Colonic mucosa (tissue), 4 donors: ENCODE measurements around the gene CDKAL1. TPM values are rescaled to one million over a fixed set of nuclear protein-coding genes. Genes with fewer than 3 reads are reported as not detected.

ENCODE experiments used
- DNase-seq: peaks from one replicate; pipeline ENCODE4 v3.0.0-alpha.2; 2020
- H3K27ac ChIP-seq: fragments of 200-600 bp; one replicate; pipeline ENCODE4 v1.8.0; 2021
- H3K27me3 ChIP-seq: fragments of 200-600 bp; one replicate; pipeline ENCODE4 v1.8.0; 2021
- H3K36me3 ChIP-seq: fragments of 200-600 bp; one replicate; pipeline ENCODE4 v1.8.0; 2021
- H3K4me1 ChIP-seq: fragments of 200-600 bp; one replicate; pipeline ENCODE4 v1.8.0; 2021; ENCODE audit warnings: mild to moderate bottlenecking
- H3K4me3 ChIP-seq: fragments of 200-600 bp; one replicate; pipeline ENCODE4 v1.8.0; 2021
- H3K9ac ChIP-seq, 2 donors: one replicate each; pipeline ENCODE4 v1.7.0; 2013; ENCODE audit warnings: control low read depth in 2 of 2, low read depth in 2 of 2, low read length in 2 of 2
- H3K9me3 ChIP-seq: fragments of 200-600 bp; one replicate; pipeline ENCODE4 v1.8.0; 2021
- intact Hi-C: fragments of 100-400 bp; cut with DNase I; formaldehyde crosslinking; loops from one replicate; pipeline ENCODE4 v1.14.1; 2022
- total RNA-seq, 2 donors: library from RNA; stranded (reverse); fragmentation: NEBNext Ultra II Directional in 1 of 2; extraction: Animal tissue kit (Norgen Biotek cat#: 25700) in 1 of 2; gene quantifications; one replicate each; pipeline ENCODE4 v1.2.1, GENCODE V29; 2021
- TF ChIP-seq, protein P1 (sequence below): fragments of 200-600 bp; IDR thresholded peaks from one replicate; pipeline ENCODE4 v1.8.0; 2022; ENCODE audit warnings: antibody characterized with exemption, mild to moderate bottlenecking
- donor health status: healthy.
- donor health status: DM: no; HTN: no; CAD: no.
- donor health status: DM: no; HTN: no; CAD: no.

CDKAL1 gene
- total RNA-seq, 2 donors from 2014 or later, result 13.8 to 14.2 TPM

GRCh38 chr6:21033575-21034026 lies 499.3 kb downstream of the CDKAL1 start:
- Histone ChIP-seq H3K27me3 (no peaks in the 10 kb centered on the region), H3K9ac (no peak overlapping the region), H3K9me3 (no peaks in the 10 kb centered on the region), H3K36me3 (no peaks in the 10 kb centered on the region), H3K27ac (no peak overlapping the region), H3K4me1 (no peaks in the 10 kb centered on the region), H3K4me3 (no peak overlapping the region)
- TF ChIP-seq, protein P1, sequence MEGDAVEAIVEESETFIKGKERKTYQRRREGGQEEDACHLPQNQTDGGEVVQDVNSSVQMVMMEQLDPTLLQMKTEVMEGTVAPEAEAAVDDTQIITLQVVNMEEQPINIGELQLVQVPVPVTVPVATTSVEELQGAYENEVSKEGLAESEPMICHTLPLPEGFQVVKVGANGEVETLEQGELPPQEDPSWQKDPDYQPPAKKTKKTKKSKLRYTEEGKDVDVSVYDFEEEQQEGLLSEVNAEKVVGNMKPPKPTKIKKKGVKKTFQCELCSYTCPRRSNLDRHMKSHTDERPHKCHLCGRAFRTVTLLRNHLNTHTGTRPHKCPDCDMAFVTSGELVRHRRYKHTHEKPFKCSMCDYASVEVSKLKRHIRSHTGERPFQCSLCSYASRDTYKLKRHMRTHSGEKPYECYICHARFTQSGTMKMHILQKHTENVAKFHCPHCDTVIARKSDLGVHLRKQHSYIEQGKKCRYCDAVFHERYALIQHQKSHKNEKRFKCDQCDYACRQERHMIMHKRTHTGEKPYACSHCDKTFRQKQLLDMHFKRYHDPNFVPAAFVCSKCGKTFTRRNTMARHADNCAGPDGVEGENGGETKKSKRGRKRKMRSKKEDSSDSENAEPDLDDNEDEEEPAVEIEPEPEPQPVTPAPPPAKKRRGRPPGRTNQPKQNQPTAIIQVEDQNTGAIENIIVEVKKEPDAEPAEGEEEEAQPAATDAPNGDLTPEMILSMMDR, result no peak
- intact Hi-C loops, result no loop called here
- DNase-seq, result no peak

DNA sequence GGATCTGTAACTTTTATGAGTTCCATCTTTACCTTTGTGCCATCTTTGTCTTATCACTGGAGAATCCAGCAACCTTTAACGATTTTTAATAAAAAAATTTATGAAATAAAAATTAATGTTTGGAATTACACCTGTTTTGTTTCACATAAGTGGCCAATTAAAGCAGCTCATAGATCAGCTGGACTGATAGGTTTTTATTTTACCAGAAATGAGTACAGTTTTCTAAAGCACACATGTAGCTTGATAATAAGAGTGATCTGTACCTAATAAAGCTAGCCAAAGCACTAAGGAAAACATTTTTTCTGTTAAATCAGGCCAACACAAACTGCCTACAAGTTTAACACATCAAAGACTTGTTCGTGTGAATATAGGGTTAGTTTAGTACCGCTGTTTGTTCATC lies 500.1 kb downstream of the CDKAL1 start:
- no peaks in the 10 kb centered on the region for H3K4me1 ChIP-seq
- H3K9ac ChIP-seq, result no peak overlapping the region
- intact Hi-C loops, result no loop called here
- H3K4me3 ChIP-seq, result no peak overlapping the region
- no peaks in the 10 kb centered on the region for H3K9me3 ChIP-seq
- H3K27me3 ChIP-seq, result no peaks in the 10 kb centered on the region
- no peak for DNase-seq
- H3K36me3 ChIP-seq, result no peaks in the 10 kb centered on the region
- H3K27ac ChIP-seq, result no peak overlapping the region
- TF ChIP-seq, protein P1, result no peak

DNA sequence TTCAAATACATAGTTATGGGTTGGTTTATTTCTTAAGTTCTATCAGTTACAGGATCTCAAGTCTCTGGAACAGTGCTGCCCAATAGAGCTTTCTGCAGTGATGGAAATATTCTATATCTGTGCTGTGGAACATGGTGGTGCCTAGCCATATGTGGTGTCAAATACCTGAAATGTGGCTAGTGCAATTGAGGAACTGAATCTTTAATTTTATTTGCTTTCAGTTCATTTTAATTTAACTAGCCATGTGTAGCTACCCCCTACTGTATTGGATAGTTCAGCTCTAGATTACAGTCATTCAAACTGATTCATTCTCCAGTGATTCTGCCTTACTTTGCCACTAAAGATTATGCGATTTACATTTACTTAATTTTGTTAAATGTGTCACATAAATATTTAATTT lies 503.2 kb downstream of the CDKAL1 start:
- H3K9ac ChIP-seq, result no peak overlapping the region
- no peak overlapping the region for H3K4me3 ChIP-seq
- no peaks in the 10 kb centered on the region for H3K4me1 ChIP-seq
- no peak overlapping the region for H3K27ac ChIP-seq
- H3K36me3 ChIP-seq, result no peaks in the 10 kb centered on the region
- H3K9me3 ChIP-seq, result no peaks in the 10 kb centered on the region
- H3K27me3 ChIP-seq, result no peaks in the 10 kb centered on the region
- TF ChIP-seq, protein P1, result no peak
- no peak for DNase-seq
- intact Hi-C loops, result no loop called here

DNA sequence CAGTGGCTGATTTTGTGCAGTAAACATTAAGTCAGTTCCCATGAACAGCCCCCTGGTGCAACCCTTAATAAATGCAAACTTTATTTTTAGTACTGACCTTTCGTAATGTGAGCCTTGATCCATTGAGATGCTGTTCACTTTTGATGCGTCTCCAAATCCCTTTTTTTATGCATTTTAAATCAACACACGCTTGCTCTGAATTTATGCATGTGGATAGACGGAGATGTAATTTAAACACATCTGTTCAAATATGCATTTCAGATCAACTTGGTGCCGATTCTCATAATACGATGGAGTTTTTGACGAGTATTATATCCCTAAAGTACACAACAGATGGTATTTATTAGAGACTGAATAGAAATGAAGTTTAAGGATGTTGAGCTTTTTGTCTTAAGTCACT lies 505.7 kb downstream of the CDKAL1 start:
- Histone ChIP-seq H3K27me3 (no peaks in the 10 kb centered on the region), H3K27ac (no peak overlapping the region), H3K4me1 (no peaks in the 10 kb centered on the region), H3K9ac (no peak overlapping the region), H3K9me3 (no peaks in the 10 kb centered on the region), H3K36me3 (no peaks in the 10 kb centered on the region), H3K4me3 (no peak overlapping the region)
- TF ChIP-seq, protein P1, result no peak
- no peak for DNase-seq
- intact Hi-C loops, result no loop called here

GRCh38 chr6:21045135-21045700 lies 511.0 kb downstream of the CDKAL1 start:
- Histone ChIP-seq H3K9ac (no peak overlapping the region), H3K36me3 (no peaks in the 10 kb centered on the region), H3K4me3 (no peak overlapping the region), H3K27ac (no peak overlapping the region), H3K27me3 (no peaks in the 10 kb centered on the region), H3K9me3 (no peaks in the 10 kb centered on the region), H3K4me1 (no peaks in the 10 kb centered on the region)
- intact Hi-C loops, result no loop called here
- no peak for DNase-seq
- TF ChIP-seq, protein P1, result no peak
